ENCODE measurements around the gene VPS26B. TPM values are rescaled to one million over a fixed set of nuclear protein-coding genes. Genes with fewer than 3 reads are reported as not detected.
A peak's percentile ranks its signal among the peaks of the same experiment; 100 is the strongest.

Gene VPS26B
- total and polyA plus RNA-seq, 7 donors: 22.8 to 53.7 (median 35.7) TPM

DNA sequence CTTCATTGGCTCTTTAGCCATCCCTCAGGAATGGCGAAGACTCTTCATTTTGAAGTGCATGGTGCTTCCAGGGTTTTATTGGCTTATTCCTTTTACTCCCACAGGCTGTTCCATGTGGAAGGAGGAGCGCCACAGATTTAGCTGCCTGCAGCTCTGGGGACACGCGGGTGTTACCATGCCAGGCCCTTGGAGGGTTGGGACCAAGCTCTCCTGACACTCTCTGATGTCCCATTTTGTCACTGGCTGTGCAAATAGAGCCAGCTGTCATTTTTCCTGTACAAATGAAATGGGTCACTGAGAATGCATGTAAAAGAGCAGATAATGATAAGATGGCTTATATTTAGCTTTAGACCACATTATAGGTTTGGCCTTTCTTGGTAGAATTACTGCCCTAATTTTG, 19.4 kb downstream of the VPS26B start:
- Histone ChIP-seq H3K27ac (no peak overlapping the region), H3K4me3 (no peak overlapping the region), H3K36me3 (peaks cover 13 to 98% (median 62%) of the 10 kb centered on the region in 4 donors), H3K27me3 (no peaks in the 10 kb centered on the region), H3K9me3 (no peaks in the 10 kb centered on the region), H3K4me1 (no peaks in the 10 kb centered on the region)
- TF ChIP-seq EP300 (IDR thresholded peaks at IDR 0.05): no peak
- TF ChIP-seq POLR2A (IDR thresholded peaks at IDR 0.05): no peak
- TF ChIP-seq, protein P1, sequence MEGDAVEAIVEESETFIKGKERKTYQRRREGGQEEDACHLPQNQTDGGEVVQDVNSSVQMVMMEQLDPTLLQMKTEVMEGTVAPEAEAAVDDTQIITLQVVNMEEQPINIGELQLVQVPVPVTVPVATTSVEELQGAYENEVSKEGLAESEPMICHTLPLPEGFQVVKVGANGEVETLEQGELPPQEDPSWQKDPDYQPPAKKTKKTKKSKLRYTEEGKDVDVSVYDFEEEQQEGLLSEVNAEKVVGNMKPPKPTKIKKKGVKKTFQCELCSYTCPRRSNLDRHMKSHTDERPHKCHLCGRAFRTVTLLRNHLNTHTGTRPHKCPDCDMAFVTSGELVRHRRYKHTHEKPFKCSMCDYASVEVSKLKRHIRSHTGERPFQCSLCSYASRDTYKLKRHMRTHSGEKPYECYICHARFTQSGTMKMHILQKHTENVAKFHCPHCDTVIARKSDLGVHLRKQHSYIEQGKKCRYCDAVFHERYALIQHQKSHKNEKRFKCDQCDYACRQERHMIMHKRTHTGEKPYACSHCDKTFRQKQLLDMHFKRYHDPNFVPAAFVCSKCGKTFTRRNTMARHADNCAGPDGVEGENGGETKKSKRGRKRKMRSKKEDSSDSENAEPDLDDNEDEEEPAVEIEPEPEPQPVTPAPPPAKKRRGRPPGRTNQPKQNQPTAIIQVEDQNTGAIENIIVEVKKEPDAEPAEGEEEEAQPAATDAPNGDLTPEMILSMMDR (IDR thresholded peaks at IDR 0.05): no peak
- TF ChIP-seq POLR2AphosphoS5 (IDR thresholded peaks at IDR 0.05): no peak
- WGBS, 2 donors: 96 to 98% methylated on average over 4 of the region's 4 CpGs
- DNase-seq: no peak
- intact Hi-C loops (cut with DNase I): no loop called here

DNA sequence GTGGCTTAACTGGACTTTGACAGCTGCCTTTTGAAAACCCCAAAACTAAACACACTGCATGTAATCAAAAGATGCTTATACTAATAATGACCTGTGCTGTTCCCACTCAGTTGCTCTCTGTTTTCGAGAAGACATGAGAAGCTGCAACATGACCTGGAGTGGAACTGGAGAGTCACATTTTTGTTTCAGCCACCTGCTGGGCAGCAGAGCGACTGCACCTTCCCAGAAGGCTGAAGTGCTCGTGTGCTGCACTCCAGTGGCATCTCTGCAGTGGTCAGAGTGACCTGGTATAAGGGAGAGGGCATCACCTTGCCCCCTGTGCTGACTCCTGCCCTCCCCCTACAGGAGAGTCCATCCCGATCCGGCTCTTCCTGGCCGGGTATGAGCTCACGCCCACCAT, 20.1 kb downstream of the VPS26B start:
- no peak for TF ChIP-seq EP300 (IDR thresholded peaks at IDR 0.05)
- TF ChIP-seq, protein P1 (IDR thresholded peaks at IDR 0.05): peak in 3 of 4 experiments; percentile 13 to 40 (median 28)
- Histone ChIP-seq H3K36me3 (peaks cover 9 to 98% (median 66%) of the 10 kb centered on the region in 4 donors), H3K9me3 (no peaks in the 10 kb centered on the region), H3K4me1 (no peaks in the 10 kb centered on the region), H3K27ac (no peak overlapping the region), H3K4me3 (no peak overlapping the region), H3K27me3 (no peaks in the 10 kb centered on the region)
- WGBS, 2 donors: 62 to 73% methylated on average over 7 of the region's 7 CpGs
- intact Hi-C loops (cut with DNase I): no loop called here
- DNase-seq: no peak

DNA sequence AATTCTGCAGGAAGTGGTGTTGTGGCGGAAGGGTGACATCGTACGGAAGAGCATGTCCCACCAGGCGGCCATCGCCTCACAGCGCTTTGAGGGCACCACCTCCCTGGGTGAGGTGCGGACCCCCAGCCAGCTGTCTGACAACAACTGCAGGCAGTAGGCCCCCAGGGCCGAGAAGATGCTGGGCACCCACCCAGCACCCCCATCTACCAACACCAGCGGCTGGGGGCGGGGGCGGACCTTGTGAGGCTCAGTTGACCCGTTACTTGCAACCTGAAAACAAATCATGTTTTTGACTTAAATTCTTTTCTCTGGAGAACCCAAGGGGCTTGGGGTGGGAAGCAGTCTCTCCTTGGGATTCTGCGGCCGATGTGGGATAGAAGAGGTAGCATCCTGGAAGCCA, 21.0 kb downstream of the VPS26B start:
- no peak for TF ChIP-seq POLR2AphosphoS5 (IDR thresholded peaks at IDR 0.05)
- TF ChIP-seq, protein P1 (IDR thresholded peaks at IDR 0.05): no peak
- no peak for TF ChIP-seq POLR2A (IDR thresholded peaks at IDR 0.05)
- no peak for TF ChIP-seq EP300 (IDR thresholded peaks at IDR 0.05)
- H3K4me3 ChIP-seq: no peak overlapping the region
- WGBS, 2 donors: 95% methylated on average over 14 of the region's 14 CpGs
- no peaks in the 10 kb centered on the region for H3K27me3 ChIP-seq
- H3K27ac ChIP-seq: no peak overlapping the region
- no peaks in the 10 kb centered on the region for H3K4me1 ChIP-seq
- intact Hi-C loops (cut with DNase I): no loop called here
- peaks cover 16 to 98% (median 70%) of the 10 kb centered on the region in 4 donors for H3K36me3 ChIP-seq
- no peaks in the 10 kb centered on the region for H3K9me3 ChIP-seq
- DNase-seq: no peak

DNA sequence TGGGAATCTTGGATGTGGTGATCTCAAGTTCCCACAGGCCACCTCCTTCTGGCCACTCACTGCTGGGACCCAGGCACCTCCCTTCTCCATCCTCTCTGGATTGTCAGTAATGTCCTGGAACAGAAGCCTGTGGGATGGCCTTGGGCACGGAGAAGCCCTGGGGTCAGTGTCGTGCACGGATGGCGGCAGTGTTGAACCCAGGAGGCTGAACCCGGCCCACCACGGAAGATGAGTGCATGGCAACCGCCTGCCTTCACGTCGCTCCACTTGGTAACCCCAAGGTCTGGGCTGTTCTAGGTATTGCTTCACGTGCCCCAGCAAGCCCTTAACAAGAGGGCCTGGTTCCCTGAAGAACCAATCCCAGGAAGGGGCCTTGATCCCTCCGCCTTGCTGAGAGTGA, 21.6 kb downstream of the VPS26B start:
- Histone ChIP-seq H3K27me3 (no peaks in the 10 kb centered on the region), H3K4me1 (no peaks in the 10 kb centered on the region), H3K27ac (no peak overlapping the region), H3K9me3 (no peaks in the 10 kb centered on the region), H3K4me3 (no peak overlapping the region), H3K36me3 (peaks cover 23 to 100% (median 75%) of the 10 kb centered on the region in 4 donors)
- intact Hi-C loops (cut with DNase I): no loop called here
- DNase-seq: no peak
- WGBS, 2 donors: 92 to 94% methylated on average over 11 of the region's 11 CpGs
- TF ChIP-seq POLR2AphosphoS5 (IDR thresholded peaks at IDR 0.05): no peak
- TF ChIP-seq EP300 (IDR thresholded peaks at IDR 0.05): no peak
- TF ChIP-seq POLR2A (IDR thresholded peaks at IDR 0.05): no peak
- TF ChIP-seq, protein P1 (IDR thresholded peaks at IDR 0.05): no peak

DNA sequence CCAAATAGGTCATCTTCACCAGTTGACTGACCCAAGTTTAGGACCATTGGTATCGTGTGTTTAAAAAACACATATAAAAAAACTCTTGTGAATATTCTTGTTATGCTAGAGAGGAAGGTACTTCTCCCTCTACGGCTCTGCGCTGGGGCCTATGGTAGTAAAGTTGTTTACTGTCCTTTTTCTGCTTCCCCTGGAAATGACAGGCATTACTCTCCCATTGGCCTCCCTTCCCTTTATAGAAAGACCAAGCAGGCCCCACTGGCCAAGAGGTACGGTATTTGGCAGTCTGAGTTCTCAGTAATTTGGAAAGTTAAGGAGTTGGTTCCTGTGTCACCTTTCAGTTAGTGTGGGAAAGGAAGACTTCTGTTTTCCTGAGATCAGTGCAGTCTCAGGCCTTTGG, 22.2 kb downstream of the VPS26B start:
- no peak overlapping the region for H3K4me3 ChIP-seq
- no peak for DNase-seq
- WGBS, 2 donors: 87 to 89% methylated on average over 4 of the region's 4 CpGs
- H3K27me3 ChIP-seq: no peaks in the 10 kb centered on the region
- H3K4me1 ChIP-seq: peaks cover 0 to 4% (median 2%) of the 10 kb centered on the region in 4 donors
- peaks cover 23 to 97% (median 75%) of the 10 kb centered on the region in 4 donors for H3K36me3 ChIP-seq
- TF ChIP-seq EP300 (IDR thresholded peaks at IDR 0.05) (no peak), POLR2A (IDR thresholded peaks at IDR 0.05) (no peak)
- intact Hi-C loops (cut with DNase I): no loop called here
- no peaks in the 10 kb centered on the region for H3K9me3 ChIP-seq
- H3K27ac ChIP-seq: no peak overlapping the region

Data from sigmoid colon (tissue), 7 donors.